Natural killer cell (primary cell): ENCODE data around the gene TRERF1. TPM values are rescaled to one million over a fixed set of nuclear protein-coding genes. Genes with fewer than 3 reads are reported as not detected.
"Not testable (repeated sequence)": the region's sequence is repeated elsewhere in the genome, so short reads cannot be mapped to it uniquely, and the experiment has no call there.

Source experiments
- ATAC-seq, 3 donors: fragments of 150-1000 bp in 2 of 3; fragments of 200-7000 bp in 1 of 3; cut with Tn5 transposase; 1 replicate in 1 of 3; 2 replicates in 2 of 3; pipeline ENCODE4 v1.10.0; 2021; ENCODE audit warnings: mild to moderate bottlenecking in 2 of 3, moderate library complexity in 2 of 3
- DNase-seq, 2 donors: peaks; one replicate each; pipeline versions ENCODE4 v3.0.0 to v3.0.0-alpha.2; 2013 to 2021; ENCODE audit warnings: mixed read lengths in 1 of 2
- H3K27ac ChIP-seq: one replicate; pipeline ENCODE4 v1.5.1; 2013; ENCODE audit warnings: mild to moderate bottlenecking, low read length
- H3K27me3 ChIP-seq: one replicate; pipeline ENCODE4 v1.6.1; 2013; ENCODE audit warnings: low read length; ENCODE audit not compliant: control insufficient read depth, insufficient read depth
- H3K36me3 ChIP-seq: one replicate; pipeline ENCODE4 v1.6.1; 2013; ENCODE audit warnings: low read length; ENCODE audit not compliant: control insufficient read depth, insufficient read depth
- H3K4me1 ChIP-seq: one replicate; pipeline ENCODE4 v1.6.1; 2013; ENCODE audit warnings: low read length; ENCODE audit not compliant: control insufficient read depth, insufficient read depth
- H3K4me3 ChIP-seq: one replicate; pipeline ENCODE4 v1.5.1; 2013; ENCODE audit warnings: low read length
- H3K9me3 ChIP-seq: one replicate; pipeline ENCODE4 v1.6.1; 2013; ENCODE audit warnings: low read length; ENCODE audit not compliant: control insufficient read depth, insufficient read depth
- H3K27ac Mint-ChIP-seq, 2 donors: one replicate each; pipeline ENCODE4 v1.8.0; 2022; ENCODE audit warnings: mild to moderate bottlenecking in 2 of 2, mixed read lengths in 2 of 2, moderate library complexity in 1 of 2
- H3K27me3 Mint-ChIP-seq, 2 donors: one replicate each; pipeline ENCODE4 v1.8.0; 2022; ENCODE audit warnings: low read depth in 2 of 2, mixed read lengths in 2 of 2
- H3K36me3 Mint-ChIP-seq: one replicate; pipeline ENCODE4 v1.8.0; 2022; ENCODE audit warnings: mixed read lengths
- H3K4me1 Mint-ChIP-seq, 2 donors: one replicate each; pipeline ENCODE4 v1.8.0; 2022; ENCODE audit warnings: mixed read lengths in 2 of 2
- H3K4me3 Mint-ChIP-seq: one replicate; pipeline ENCODE4 v1.8.0; 2022; ENCODE audit warnings: mild to moderate bottlenecking, moderate library complexity, mixed read lengths
- H3K9me3 Mint-ChIP-seq, 2 donors: one replicate each; pipeline ENCODE4 v1.8.0; 2022; ENCODE audit warnings: mixed read lengths in 2 of 2
- WGBS: methylation state at CpG from one replicate; pipeline ENCODE4 v1.1.7; 2013; ENCODE audit warnings: missing lambda C conversion rate; ENCODE audit not compliant: insufficient coverage; 5-methylcytosine and 5-hydroxymethylcytosine counted together
- intact Hi-C: fragments of 100-400 bp; cut with micrococcal nuclease; formaldehyde crosslinking; loops from one replicate; pipeline ENCODE4 v1.14.2; 2022
- total RNA-seq, 4 donors: library from RNA; stranded (reverse); fragments of 120-200 nt in 1 of 4; gene quantifications; one replicate each; pipeline versions ENCODE4 v1.2.3 to v1.2.4, GENCODE V29; 2013 to 2022
- TF ChIP-seq, protein P1 (sequence below): fragments of 200-600 bp; IDR thresholded peaks from one replicate; pipeline ENCODE4 v1.8.0; 2022; ENCODE audit warnings: antibody characterized with exemption

The TRERF1 gene
- total RNA-seq, 3 donors from 2014 or later (not counting 1 experiment from before 2014, with no cell fraction given) = 34.6 to 42.3 (median 38.6) TPM

DNA sequence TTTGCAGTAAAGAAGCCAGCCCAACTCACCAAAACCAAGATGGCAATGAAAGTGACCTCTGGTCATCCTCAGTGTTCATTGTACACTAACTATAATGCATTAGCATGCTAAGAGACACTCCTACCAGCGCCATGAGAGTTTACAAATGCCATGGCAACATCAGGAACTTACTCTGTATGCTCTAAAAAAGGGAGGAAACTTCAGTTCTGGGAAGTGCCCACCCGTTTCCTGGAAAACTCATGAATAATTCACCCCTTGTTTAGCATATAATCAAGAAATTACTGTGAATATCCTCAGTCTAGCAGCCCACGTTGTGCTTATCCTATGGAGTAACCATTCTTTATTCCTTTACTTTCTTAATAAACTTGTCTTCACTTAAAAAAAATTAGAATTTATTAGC, 19.4 kb upstream of the TRERF1 start:
- Mint-ChIP-seq H3K27me3 (no peaks in the 10 kb centered on the region), H3K4me3 (no peak overlapping the region), H3K27ac (no peak overlapping the region), H3K9me3 (peaks cover 4 to 11% of the 10 kb centered on the region in 2 donors), H3K4me1 (no peaks in the 10 kb centered on the region), H3K36me3 (peaks cover 7% of the 10 kb centered on the region)
- DNase-seq (no peak), ATAC-seq (no peak)
- Histone ChIP-seq H3K36me3 (no peaks in the 10 kb centered on the region), H3K27me3 (no peaks in the 10 kb centered on the region), H3K9me3 (peaks cover 4% of the 10 kb centered on the region), H3K27ac (no peak overlapping the region), H3K4me1 (no peaks in the 10 kb centered on the region), H3K4me3 (no peak overlapping the region)
- TF ChIP-seq, protein P1, sequence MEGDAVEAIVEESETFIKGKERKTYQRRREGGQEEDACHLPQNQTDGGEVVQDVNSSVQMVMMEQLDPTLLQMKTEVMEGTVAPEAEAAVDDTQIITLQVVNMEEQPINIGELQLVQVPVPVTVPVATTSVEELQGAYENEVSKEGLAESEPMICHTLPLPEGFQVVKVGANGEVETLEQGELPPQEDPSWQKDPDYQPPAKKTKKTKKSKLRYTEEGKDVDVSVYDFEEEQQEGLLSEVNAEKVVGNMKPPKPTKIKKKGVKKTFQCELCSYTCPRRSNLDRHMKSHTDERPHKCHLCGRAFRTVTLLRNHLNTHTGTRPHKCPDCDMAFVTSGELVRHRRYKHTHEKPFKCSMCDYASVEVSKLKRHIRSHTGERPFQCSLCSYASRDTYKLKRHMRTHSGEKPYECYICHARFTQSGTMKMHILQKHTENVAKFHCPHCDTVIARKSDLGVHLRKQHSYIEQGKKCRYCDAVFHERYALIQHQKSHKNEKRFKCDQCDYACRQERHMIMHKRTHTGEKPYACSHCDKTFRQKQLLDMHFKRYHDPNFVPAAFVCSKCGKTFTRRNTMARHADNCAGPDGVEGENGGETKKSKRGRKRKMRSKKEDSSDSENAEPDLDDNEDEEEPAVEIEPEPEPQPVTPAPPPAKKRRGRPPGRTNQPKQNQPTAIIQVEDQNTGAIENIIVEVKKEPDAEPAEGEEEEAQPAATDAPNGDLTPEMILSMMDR = no peak
- intact Hi-C loops = loop anchor here (1.0 kb wide), 1 partner anchor 18 kb away; no protein-coding TSS in a partner anchor
- 91% methylated on average over 2 of the region's 3 CpGs for WGBS

DNA sequence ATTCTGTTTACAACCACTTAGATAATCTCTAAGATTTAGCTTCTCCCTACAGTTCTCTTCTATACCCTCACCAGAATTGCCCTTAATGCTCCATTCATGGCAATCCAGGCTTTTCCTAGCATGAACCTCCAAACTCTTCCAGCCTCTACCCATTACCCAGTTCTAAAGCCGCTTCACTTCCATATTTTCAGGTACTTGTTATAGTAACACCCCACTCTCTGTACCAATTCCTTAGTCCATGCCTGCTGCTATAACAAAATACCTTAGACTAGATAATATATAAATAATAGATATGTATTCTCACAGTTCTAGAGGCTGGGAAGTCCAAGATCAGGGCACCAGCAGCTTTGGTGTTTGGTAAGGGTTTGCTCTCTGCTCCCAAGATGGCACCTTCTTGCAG, 16.5 kb upstream of the TRERF1 start:
- TF ChIP-seq, protein P1 = no peak
- Histone ChIP-seq H3K4me3 (no peak overlapping the region), H3K36me3 (no peaks in the 10 kb centered on the region), H3K4me1 (no peaks in the 10 kb centered on the region), H3K9me3 (peaks cover 4% of the 10 kb centered on the region), H3K27me3 (no peaks in the 10 kb centered on the region), H3K27ac (no peak overlapping the region)
- ATAC-seq = no peak
- Mint-ChIP-seq H3K36me3 (peaks cover 7% of the 10 kb centered on the region), H3K27me3 (no peaks in the 10 kb centered on the region), H3K4me1 (no peaks in the 10 kb centered on the region), H3K9me3 (peaks cover 4 to 11% of the 10 kb centered on the region in 2 donors), H3K27ac (no peak overlapping the region), H3K4me3 (no peak overlapping the region)
- 94% methylated on average over 1 of the region's 1 CpG for WGBS
- intact Hi-C loops = no loop called here
- no peak for DNase-seq

DNA sequence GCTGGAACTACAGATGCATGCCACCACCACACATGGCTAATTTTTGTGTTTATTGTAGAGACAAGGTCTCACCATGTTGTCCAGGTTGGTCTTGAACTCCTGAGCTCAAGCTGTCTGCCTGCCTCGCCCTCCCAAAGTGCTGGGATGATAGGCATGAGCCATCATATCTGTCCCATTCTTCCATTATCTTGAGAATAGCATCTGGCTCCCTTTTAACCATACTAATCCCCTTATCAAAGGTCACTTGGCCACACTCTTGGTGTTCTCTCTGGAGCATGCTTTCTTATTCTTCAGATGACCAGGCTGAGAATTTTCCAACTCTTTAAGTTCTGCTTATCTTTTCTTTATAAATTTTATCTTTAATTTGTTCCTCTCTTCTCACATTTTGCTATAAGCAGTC, 15.9 kb upstream of the TRERF1 start:
- peaks cover 4 to 11% of the 10 kb centered on the region in 2 donors for H3K9me3 Mint-ChIP-seq
- TF ChIP-seq, protein P1 = no peak
- Histone ChIP-seq H3K27ac (no peak overlapping the region), H3K9me3 (peaks cover 4% of the 10 kb centered on the region), H3K4me3 (no peak overlapping the region), H3K36me3 (no peaks in the 10 kb centered on the region), H3K4me1 (no peaks in the 10 kb centered on the region), H3K27me3 (no peaks in the 10 kb centered on the region)
- ATAC-seq = no peak
- no peak for DNase-seq
- peaks cover 7% of the 10 kb centered on the region for H3K36me3 Mint-ChIP-seq
- H3K4me3 Mint-ChIP-seq = no peak overlapping the region
- no peaks in the 10 kb centered on the region for H3K27me3 Mint-ChIP-seq
- H3K4me1 Mint-ChIP-seq = no peaks in the 10 kb centered on the region
- H3K27ac Mint-ChIP-seq = no peak overlapping the region
- 78% methylated on average over 1 of the region's 1 CpG for WGBS
- intact Hi-C loops = no loop called here

DNA sequence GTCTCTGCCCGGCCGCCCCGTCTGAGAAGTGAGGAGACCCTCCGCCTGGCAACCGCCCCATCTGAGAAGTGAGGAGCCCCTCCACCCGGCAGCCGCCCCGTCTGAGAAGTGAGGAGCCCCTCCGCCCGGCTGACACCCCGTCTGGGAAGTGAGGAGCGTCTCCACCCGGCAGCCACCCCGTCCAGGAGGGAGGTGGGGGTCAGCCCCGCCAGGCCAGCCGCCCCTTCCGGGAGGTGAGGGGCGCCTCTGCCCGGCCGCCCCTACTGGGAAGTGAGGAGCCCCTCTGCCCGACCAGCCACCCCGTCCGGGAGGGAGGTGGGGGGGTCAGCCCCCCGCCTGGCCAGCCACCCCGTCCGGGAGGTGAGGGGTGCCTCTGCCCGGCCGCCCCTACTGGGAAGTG, 14.7 kb upstream of the TRERF1 start:
- H3K27ac Mint-ChIP-seq, H3K36me3 ChIP-seq, H3K4me1 ChIP-seq, ATAC-seq, H3K27me3 ChIP-seq, H3K4me3 ChIP-seq, H3K36me3 Mint-ChIP-seq, H3K27me3 Mint-ChIP-seq, H3K27ac ChIP-seq, DNase-seq, H3K4me1 Mint-ChIP-seq, H3K9me3 ChIP-seq, H3K4me3 Mint-ChIP-seq, intact Hi-C loops: not testable (repeated sequence)
- peaks cover 4 to 11% of the 10 kb centered on the region in 2 donors for H3K9me3 Mint-ChIP-seq
- 97% methylated on average over 21 of the region's 28 CpGs for WGBS
